ENCODE data around the gene ELF1.
"Not testable (repeated sequence)": the region's sequence is repeated elsewhere in the genome, so short reads cannot be mapped to it uniquely, and the experiment has no call there.

The ELF1 gene

DNA sequence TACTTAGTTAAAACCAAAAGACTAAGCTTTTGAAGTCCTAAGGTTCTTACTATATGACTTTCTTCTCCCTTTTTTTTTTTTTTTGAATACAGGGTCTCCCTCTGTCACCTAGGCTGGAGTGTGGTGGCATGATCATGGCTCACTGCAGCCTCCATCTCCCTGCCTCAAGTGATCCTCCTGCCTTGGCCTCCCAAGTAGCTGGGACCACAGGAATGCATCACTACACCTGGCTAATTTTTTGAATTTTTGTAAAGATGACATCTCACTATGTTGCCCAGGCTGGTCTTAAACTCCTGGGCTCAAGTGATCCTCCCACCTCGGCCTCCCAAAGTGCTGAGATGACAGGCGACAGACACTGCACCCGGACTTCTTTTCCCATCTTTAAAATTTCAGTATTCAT lies 89.2 kb downstream of the ELF1 start:
- not testable (repeated sequence) for DNase-seq

DNA sequence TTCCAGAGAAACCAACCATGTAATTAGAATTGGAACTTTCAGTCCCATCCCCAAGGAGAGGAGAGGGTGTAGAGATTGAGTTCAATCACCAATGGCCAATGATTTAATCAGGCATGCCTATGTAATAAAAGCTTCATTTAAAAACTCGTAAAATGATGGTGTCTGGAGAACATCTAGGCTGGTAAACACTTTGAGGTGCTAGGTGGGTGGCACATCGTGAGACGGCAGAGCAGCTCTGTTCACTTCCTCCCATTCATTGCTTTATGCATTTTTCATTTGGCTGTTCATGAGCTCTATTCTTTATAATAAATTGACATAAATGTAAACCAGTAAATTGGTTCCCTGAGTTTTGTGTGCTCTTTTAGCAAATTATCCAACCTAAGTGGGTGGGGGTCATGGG lies 90.1 kb downstream of the ELF1 start:
- no peak for DNase-seq

- no peak for DNase-seq
Measured at GRCh38 chr13:40927929-40928328, 91.2 kb downstream of the ELF1 start.

GRCh38 chr13:40923867-40924266 lies 95.2 kb downstream of the ELF1 start:
- no peak for DNase-seq

GRCh38 chr13:40922437-40923040 lies 96.6 kb downstream of the ELF1 start:
- no peak for DNase-seq

DNA sequence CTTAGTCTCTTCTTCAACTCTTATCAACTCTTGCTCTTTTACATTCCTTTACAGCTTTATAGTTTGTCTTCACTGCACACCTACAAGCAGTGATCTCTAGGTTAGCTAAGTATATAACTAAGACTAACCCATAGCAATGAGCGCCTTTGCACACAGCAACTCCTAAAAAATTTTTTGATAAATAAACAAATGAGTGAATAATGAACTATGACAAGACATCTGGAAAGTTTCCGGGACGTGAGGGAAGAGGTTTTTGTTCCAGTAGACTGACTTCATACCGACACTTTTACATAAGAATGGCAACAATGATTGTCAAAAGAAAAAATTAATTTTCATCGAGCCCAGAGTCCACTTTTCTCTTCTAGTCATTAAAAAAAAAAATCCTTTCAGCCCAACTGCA lies 98.3 kb downstream of the ELF1 start:
- no peak for DNase-seq

GRCh38 chr13:40919901-40920300 lies 99.2 kb downstream of the ELF1 start:
- not testable (repeated sequence) for DNase-seq

DNA sequence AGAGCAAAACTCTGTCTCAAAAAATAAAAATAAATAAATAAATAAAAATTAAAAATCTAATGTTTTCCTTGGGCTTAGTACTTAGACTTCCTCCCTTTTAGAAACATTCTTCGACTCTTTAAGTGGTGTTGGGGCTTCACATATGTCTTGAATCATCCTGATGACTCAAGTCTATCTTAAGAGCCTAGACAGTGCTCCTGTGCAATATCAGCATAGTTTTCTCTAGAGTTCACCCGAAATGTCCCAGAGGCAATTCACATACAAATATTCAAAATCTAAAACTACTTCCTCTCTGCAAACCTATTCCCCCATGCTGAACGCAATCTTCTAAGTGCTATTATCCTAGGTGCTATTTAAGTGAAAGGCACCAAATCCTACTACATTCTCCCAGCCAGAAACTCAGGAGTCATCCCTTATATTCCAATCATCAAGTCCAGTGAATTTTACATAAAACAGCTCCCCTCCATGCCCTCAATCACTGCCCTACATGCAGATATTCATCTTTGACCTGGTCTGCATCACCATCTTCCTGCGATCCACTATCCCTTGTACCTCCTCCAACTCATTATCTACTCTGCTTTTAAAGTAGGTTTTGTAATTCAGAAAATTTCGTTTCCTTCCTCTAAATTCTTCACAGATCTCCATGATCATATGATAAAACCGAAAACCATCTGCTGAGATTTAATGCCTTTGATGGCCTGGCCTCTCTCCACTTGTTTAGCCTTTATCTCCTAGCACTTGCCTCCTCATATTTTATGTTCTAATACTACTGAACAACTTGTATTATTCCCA lies 102.7 kb downstream of the ELF1 start:
- no peak for DNase-seq

DNA sequence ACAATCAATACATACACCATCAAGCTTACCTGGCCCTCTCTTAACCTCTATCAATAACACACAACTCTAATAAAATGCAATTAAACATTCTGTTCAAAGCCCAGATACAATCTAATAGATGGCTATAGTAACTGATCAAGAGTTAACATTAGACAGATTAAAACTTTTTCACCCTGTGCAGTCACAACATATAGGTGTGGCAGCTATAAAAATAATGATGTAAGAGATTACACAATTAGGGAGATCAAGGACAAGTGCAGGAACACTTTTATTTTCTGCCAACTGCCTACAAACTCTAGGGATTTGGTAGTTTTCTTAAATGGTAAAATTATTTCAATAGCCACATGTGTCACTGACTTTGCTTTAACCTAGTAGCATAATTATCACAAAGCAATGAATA lies 104.3 kb downstream of the ELF1 start:
- DNase-seq, result not testable (repeated sequence)

GRCh38 chr13:40911341-40911740 lies 107.8 kb downstream of the ELF1 start:
- no peak for DNase-seq

- no peak for DNase-seq
Measured at GRCh38 chr13:40910324-40911050, 108.6 kb downstream of the ELF1 start.

DNA sequence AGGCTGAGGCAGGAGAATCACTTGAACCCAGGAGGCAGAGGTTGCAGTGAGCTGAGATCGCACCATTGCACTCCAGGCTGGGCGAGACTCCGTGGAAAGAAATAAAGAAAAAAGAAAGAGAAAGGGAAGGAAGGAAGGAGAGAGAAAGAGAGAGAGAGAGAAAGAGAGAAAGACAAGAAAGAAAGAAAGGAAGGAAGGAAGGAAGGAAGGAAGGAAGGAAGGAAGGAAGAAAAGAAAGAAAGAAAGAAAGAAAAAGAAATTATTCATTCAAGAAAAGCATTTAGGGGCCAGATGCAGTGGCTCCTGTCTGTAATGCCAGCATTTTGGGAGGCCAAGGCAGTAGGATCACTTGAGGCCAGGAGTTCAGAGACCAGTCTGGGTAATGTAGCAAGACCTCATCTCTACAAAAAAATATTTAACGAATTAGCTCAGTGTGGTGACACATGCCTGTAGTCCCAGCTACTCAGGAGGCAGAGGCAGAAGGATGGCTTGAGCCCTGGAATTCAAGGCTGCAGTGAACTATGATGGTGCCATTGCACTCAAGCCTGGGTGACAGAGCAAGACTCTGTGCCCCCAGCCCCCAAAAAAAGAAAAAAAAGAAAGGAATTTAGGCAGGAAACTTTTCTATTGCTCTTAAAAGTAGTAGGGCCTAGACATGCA lies 109.4 kb downstream of the ELF1 start:
- not testable (repeated sequence) for DNase-seq

DNA sequence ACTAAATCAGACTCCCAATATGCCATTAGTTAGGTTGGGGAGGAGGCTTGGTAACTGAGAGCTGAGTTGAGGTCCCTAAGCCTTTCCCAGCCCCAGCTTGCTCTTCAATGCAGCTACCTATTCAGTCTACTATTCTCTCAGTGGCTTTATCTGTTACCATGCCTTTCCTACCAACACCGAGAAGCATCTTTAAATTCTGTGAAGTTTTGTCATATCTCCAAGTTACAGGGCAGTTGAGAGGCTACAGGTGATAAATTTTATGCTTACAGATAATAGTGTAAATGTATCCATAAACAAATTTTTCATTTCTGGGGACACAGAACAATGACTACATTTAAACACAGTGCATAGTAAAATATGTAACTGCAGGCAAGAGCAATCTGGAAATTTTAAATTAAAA lies 110.6 kb downstream of the ELF1 start:
- no peak for DNase-seq

DNA sequence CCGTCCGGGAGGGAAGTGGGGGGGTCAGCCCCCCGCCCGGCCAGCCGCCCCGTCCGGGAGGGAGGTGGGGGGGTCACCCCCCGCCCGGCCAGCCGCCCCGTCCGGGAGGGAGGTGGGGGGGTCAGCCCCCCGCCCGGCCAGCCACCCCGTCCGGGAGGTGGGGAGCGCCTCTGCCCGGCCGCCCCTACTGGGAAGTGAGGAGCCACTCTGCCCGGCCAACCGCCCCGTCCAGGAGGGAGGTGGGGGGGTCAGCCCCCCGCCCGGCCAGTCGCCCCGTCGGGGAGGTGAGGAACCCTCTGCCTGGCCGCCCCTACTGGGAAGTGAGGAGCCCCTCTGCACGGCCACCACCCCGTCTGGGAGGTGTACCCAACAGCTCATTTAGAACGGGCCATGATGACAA lies 118.1 kb downstream of the ELF1 start:
- not testable (repeated sequence) for DNase-seq

- not testable (repeated sequence) for DNase-seq
Measured at GRCh38 chr13:40900568-40900967, 118.5 kb downstream of the ELF1 start.

DNA sequence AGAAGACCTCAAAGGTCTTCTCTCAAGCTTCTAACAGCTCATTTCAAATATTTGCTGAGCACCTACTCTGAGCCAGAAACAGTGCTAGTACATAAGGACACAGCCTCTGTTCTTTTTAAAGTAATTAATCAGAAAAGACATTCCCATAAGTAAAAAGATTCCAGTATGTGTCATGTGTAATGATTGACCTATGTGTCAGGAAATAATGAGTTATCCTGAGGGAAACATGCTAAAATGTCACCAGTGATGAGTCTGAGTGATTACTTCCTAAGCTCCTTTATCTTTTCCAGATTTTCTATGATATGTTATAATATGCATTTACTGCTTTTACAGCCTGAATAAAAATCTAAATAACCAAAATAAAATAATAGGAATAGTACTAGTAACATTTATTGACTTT lies 122.1 kb downstream of the ELF1 start:
- DNase-seq, result no peak

- no peak for DNase-seq
Measured at GRCh38 chr13:40895227-40896184, 123.6 kb downstream of the ELF1 start.

- not testable (repeated sequence) for DNase-seq
Measured at GRCh38 chr13:40893573-40893972, 125.5 kb downstream of the ELF1 start.

DNA sequence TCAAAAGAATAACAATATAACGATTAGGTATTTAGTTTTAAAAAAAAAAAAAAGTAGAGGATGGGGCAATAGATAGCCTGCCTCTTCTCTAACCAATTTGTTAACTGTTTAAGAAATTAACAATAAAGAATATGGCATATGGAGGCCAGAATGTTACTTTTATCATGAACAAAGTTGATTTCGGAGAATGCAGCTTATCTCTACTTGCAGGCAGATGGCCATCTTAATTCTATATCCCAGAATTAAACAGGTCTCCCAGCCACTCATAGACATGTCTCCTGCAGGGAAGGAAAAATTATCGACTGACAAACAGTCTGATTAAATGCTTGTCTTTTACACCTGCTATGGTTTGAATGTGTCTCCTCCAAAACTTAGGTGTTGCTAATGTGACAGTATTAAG lies 133.1 kb downstream of the ELF1 start:
- DNase-seq, result no peak

GRCh38 chr13:40884175-40884574 lies 134.9 kb downstream of the ELF1 start:
- DNase-seq, result not testable (repeated sequence)

Data from NCI-H1436 treated with DMSO at 0.1 percent for 48 hours (cell line).